GM10248 (cell line): ENCODE results near the gene TMC2.

Experiments used
- CTCF ChIA-PET: fragments of 300-600 bp; sonication (Branson Sonifier 250); formaldehyde crosslinking; extraction: SDS; loops from one replicate; lab custom pipeline; 2021; ENCODE audit warnings: antibody characterized with exemption; lab: Yijun Ruan, JAX
- POLR2A ChIA-PET: fragments of 350-650 bp; sonication (Branson Sonifier 250); formaldehyde crosslinking; extraction: SDS; loops from one replicate; lab custom pipeline; 2020; ENCODE audit warnings: antibody characterized with exemption; lab: Yijun Ruan, JAX
- DNase-seq: peaks from one replicate; pipeline ENCODE4 v3.0.0; 2012; ENCODE audit errors: extremely low spot score
- CTCF ChIP-seq: IDR thresholded peaks from 2 replicates; pipeline ENCODE4 v1.5.1; 2012; ENCODE audit warnings: mild to moderate bottlenecking, low read depth; ENCODE audit errors: extremely low read depth, missing control alignments, control extremely low read depth

The TMC2 gene

GRCh38 chr20:2690718-2691117 is 154.3 kb downstream of the TMC2 start:
- CTCF ChIA-PET: no interaction called here
- POLR2A ChIA-PET: no interaction called here
- DNase-seq: no peak
- no peak for TF ChIP-seq CTCF

GRCh38 chr20:2691127-2691526 is 154.8 kb downstream of the TMC2 start:
- CTCF ChIA-PET: no interaction called here
- DNase-seq: no peak
- POLR2A ChIA-PET: no interaction called here
- no peak for TF ChIP-seq CTCF
